GM12872 (cell line): Measurements from ENCODE around the gene GTPBP1.

Experiments used
- TF ChIP-seq, protein P1 (sequence below): IDR thresholded peaks from 3 replicates; pipeline ENCODE4 v1.5.1; 2011; ENCODE audit warnings: low read depth, mild to moderate bottlenecking, low read length, moderate library complexity; ENCODE audit not compliant: insufficient read depth

GTPBP1 gene

GRCh38 chr22:38744981-38745380 lies 39.2 kb downstream of the GTPBP1 start:
- TF ChIP-seq, protein P1, sequence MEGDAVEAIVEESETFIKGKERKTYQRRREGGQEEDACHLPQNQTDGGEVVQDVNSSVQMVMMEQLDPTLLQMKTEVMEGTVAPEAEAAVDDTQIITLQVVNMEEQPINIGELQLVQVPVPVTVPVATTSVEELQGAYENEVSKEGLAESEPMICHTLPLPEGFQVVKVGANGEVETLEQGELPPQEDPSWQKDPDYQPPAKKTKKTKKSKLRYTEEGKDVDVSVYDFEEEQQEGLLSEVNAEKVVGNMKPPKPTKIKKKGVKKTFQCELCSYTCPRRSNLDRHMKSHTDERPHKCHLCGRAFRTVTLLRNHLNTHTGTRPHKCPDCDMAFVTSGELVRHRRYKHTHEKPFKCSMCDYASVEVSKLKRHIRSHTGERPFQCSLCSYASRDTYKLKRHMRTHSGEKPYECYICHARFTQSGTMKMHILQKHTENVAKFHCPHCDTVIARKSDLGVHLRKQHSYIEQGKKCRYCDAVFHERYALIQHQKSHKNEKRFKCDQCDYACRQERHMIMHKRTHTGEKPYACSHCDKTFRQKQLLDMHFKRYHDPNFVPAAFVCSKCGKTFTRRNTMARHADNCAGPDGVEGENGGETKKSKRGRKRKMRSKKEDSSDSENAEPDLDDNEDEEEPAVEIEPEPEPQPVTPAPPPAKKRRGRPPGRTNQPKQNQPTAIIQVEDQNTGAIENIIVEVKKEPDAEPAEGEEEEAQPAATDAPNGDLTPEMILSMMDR = no peak

DNA sequence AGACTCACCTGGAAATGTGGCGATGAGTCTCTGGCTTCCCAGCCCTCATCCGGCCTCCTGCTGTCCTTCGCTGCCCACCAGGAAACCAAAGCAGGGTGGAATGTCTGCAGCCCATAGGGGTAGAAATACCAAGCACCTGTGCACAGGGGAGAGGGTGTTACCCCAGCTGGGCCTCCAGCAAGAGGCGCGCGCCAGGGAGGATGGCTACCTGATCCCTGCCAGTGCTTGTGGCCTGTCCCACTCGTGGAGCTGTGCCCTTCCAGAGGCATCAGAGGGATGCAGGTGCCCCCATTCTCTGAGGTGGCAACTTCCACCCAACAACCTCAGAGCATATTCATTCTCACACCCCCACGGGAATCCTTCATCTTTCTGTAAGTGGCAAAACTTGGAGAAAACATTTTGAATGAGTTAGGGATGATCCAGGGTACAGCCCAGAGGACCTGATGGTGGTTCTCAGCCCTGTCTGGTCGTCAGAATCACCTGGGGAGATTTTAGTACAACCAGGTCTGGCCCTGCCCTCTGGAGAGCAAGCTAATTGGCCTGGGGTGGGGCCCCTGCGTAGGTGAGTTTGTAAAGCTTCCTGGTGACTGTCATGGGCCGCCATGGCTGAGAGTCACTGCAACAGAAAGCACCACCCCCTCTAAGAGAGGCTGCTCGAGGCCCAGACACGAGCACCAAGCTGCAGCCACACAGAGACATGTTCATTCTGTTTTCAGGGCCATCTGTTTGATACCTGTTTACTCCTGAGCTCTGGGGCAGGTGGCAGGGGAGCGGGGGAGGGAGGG lies 40.1 kb downstream of the GTPBP1 start:
- TF ChIP-seq, protein P1 = no peak

- TF ChIP-seq, protein P1 = no peak
These were observed 42.9 kb downstream of the GTPBP1 start for GRCh38 chr22:38748487-38749136.

- TF ChIP-seq, protein P1 = no peak
These were observed 44.4 kb downstream of the GTPBP1 start for GRCh38 chr22:38750104-38750503.

GRCh38 chr22:38750638-38751037 lies 44.9 kb downstream of the GTPBP1 start:
- TF ChIP-seq, protein P1 = no peak

DNA sequence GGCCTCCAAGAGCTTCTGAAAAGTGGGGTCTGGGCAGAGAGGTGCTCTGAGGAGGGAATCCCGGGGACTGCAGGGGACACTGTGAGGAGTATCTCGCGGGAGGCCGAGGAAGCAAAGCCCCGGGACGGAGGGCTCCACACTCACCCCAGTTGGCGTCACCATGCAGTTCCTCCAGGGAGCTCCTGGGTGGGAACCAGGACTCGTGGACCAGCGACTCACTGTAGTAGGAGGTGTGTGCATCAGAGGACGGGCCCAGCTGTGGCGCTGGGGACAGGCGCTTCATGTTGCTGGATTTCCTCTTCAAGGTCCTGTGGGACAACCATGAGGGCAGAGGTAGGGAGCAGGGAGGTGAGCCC lies 45.3 kb downstream of the GTPBP1 start:
- TF ChIP-seq, protein P1 = no peak

GRCh38 chr22:38751422-38752346 lies 45.9 kb downstream of the GTPBP1 start:
- TF ChIP-seq, protein P1 = no peak
